Transverse colon (tissue), 4 donors: ENCODE results near the gene FMNL2. TPM values are rescaled to one million over a fixed set of nuclear protein-coding genes. Genes with fewer than 3 reads are reported as not detected.

Source experiments
- DNase-seq: peaks from one replicate; pipeline ENCODE4 v3.0.0-alpha.2; 2019
- H3K27ac ChIP-seq, 4 donors: fragments of 200-600 bp; sonication (generic); 2 replicates each; pipeline ENCODE4 v1.5.1; 2016 to 2018; ENCODE audit warnings: inconsistent platforms in 4 of 4
- H3K27me3 ChIP-seq: fragments of 200-600 bp; sonication (generic); 2 replicates; pipeline ENCODE4 v1.5.1; 2017; ENCODE audit warnings: inconsistent platforms
- H3K36me3 ChIP-seq, 4 donors: fragments of 200-600 bp; sonication (generic); 2 replicates each; pipeline ENCODE4 v1.5.1; 2017 to 2019; ENCODE audit warnings: inconsistent platforms in 4 of 4
- H3K4me1 ChIP-seq, 4 donors: fragments of 200-600 bp; sonication (generic); 2 replicates each; pipeline ENCODE4 v1.5.1; 2017 to 2020; ENCODE audit warnings: inconsistent platforms in 4 of 4
- H3K4me3 ChIP-seq, 4 donors: fragments of 200-600 bp; sonication (generic); 1 replicate in 1 of 4; 2 replicates in 3 of 4; pipeline versions ENCODE4 v1.5.1 to v1.6.1; 2017 to 2019; ENCODE audit warnings: inconsistent platforms in 4 of 4
- H3K9me3 ChIP-seq, 2 donors: fragments of 200-600 bp; sonication (generic); 2 replicates each; pipeline ENCODE4 v1.5.1; 2017 to 2019; ENCODE audit warnings: inconsistent platforms in 2 of 2
- EP300 ChIP-seq: sonication (generic); formaldehyde crosslinking; IDR thresholded peaks from one replicate; pipeline ENCODE4 v1.6.1; 2017; ENCODE audit warnings: antibody characterized with exemption, low read depth
- POLR2A ChIP-seq: fragments of 450-650 bp; IDR thresholded peaks from one replicate; pipeline ENCODE4 v1.6.1; 2016; ENCODE audit warnings: antibody characterized with exemption, mild to moderate bottlenecking, moderate library complexity
- POLR2AphosphoS5 ChIP-seq, 3 donors: sonication (generic); formaldehyde crosslinking; IDR thresholded peaks; one replicate each; pipeline ENCODE4 v1.6.1; 2016; ENCODE audit warnings: antibody characterized with exemption in 3 of 3
- WGBS, 2 donors: methylation state at CpG; one replicate each; pipeline ENCODE4 v1.1.5; 2018; ENCODE audit warnings: low coverage in 1 of 2; 5-methylcytosine and 5-hydroxymethylcytosine counted together
- in situ Hi-C, 4 donors: fragments of 200-750 bp; cut with MboI; loops; one replicate each; pipeline versions ENCODE4 v1.15.0 to v1.15.1; 2017; ENCODE audit warnings: low sequenced_read_pairs in 3 of 4, low pct_ligation_motif_present in 1 of 4, low pct_unique_long_range_greater_than_20kb in 1 of 4
- intact Hi-C: fragments of 100-400 bp; cut with DNase I; formaldehyde crosslinking; loops from one replicate; pipeline ENCODE4 v1.15.1; 2023; ENCODE audit warnings: low total_unique reads
- total RNA-seq, 4 donors: library from RNA; depleted of rRNA; stranded (reverse); fragments of >200 nt; gene quantifications; one replicate each; pipeline ENCODE4 v1.1.0, GENCODE V29; 2016
- TF ChIP-seq, protein P1 (sequence below), 5 experiments: fragments of 200-600 bp in 3 of 5; fragments of 450-650 bp in 2 of 5; sonication (generic) in 3 of 5; IDR thresholded peaks; 1 replicate in 2 of 5; 2 replicates in 3 of 5; pipeline ENCODE4 v1.5.1; 2016 to 2017; ENCODE audit warnings: antibody characterized with exemption in 5 of 5, inconsistent platforms in 3 of 5, mild to moderate bottlenecking in 2 of 5, moderate library complexity in 1 of 5

The FMNL2 gene
- total RNA-seq, 4 donors from 2014 or later, result 9.2 to 31.4 (median 23.9) TPM

DNA sequence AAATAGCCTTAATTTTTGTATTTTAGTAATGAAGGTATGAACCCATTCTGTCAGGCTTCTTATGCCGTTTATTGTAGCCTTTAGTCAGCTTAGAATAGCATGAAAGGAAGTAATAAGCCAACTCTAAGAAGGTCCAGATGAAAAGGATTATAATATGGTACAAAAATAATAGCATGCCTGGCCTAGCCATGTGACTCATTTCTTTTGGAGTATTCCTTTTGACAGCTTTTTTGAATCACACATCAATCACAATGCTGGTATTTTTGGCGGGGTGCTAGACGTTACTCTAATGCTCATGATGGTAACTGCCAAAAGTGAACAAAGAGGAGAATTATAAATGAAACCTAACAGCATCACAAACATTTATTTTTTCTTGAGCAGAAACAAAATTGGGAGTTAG lies 19.9 kb downstream of the FMNL2 start:
- intact Hi-C loops, result no loop called here
- no peak for DNase-seq
- TF ChIP-seq, protein P1, sequence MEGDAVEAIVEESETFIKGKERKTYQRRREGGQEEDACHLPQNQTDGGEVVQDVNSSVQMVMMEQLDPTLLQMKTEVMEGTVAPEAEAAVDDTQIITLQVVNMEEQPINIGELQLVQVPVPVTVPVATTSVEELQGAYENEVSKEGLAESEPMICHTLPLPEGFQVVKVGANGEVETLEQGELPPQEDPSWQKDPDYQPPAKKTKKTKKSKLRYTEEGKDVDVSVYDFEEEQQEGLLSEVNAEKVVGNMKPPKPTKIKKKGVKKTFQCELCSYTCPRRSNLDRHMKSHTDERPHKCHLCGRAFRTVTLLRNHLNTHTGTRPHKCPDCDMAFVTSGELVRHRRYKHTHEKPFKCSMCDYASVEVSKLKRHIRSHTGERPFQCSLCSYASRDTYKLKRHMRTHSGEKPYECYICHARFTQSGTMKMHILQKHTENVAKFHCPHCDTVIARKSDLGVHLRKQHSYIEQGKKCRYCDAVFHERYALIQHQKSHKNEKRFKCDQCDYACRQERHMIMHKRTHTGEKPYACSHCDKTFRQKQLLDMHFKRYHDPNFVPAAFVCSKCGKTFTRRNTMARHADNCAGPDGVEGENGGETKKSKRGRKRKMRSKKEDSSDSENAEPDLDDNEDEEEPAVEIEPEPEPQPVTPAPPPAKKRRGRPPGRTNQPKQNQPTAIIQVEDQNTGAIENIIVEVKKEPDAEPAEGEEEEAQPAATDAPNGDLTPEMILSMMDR (IDR thresholded peaks at IDR 0.05), result no peak
- TF ChIP-seq POLR2AphosphoS5 (IDR thresholded peaks at IDR 0.05) (no peak), EP300 (no peak), POLR2A (no peak)
- Histone ChIP-seq H3K4me1 (peaks cover 0 to 22% (median 1%) of the 10 kb centered on the region in 4 donors), H3K4me3 (no peak overlapping the region), H3K27ac (no peak overlapping the region), H3K9me3 (no peaks in the 10 kb centered on the region), H3K27me3 (no peaks in the 10 kb centered on the region), H3K36me3 (no peaks in the 10 kb centered on the region)
- WGBS, 2 donors, result 63 to 75% methylated on average over 3 of the region's 3 CpGs
- in situ Hi-C loops, result no loop called here

DNA sequence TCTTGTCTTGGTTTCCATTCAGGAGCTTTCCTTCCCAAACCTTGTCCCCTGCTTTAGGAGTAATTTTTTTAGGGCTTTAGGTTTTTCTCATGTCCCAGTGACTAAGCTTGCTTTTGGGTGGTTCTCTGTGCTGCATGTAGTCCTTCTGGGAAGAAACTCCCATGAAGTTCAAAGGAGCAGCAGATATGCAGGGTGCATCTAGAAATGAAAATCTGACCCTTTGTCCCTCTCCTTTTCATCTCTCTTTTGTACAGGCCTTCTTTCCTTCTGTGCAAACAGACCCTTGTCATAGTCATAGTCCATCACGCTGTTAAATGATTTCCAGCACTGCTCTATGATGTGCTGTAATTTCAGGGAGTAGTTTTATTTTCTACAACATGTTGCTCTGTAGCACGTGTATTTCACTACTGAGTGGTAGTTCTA lies 20.4 kb downstream of the FMNL2 start:
- 56 to 65% methylated on average over 2 of the region's 2 CpGs for WGBS, 2 donors
- H3K36me3 ChIP-seq, result no peaks in the 10 kb centered on the region
- no peaks in the 10 kb centered on the region for H3K27me3 ChIP-seq
- no peaks in the 10 kb centered on the region for H3K9me3 ChIP-seq
- no peak overlapping the region for H3K4me3 ChIP-seq
- intact Hi-C loops, result no loop called here
- in situ Hi-C loops, result no loop called here
- DNase-seq, result no peak
- peaks cover 0 to 22% (median 0%) of the 10 kb centered on the region in 4 donors for H3K4me1 ChIP-seq
- H3K27ac ChIP-seq, result no peak overlapping the region
- no peak for TF ChIP-seq POLR2AphosphoS5 (IDR thresholded peaks at IDR 0.05)
- TF ChIP-seq POLR2A, result no peak
- TF ChIP-seq, protein P1 (IDR thresholded peaks at IDR 0.05), result no peak
- TF ChIP-seq EP300, result no peak

DNA sequence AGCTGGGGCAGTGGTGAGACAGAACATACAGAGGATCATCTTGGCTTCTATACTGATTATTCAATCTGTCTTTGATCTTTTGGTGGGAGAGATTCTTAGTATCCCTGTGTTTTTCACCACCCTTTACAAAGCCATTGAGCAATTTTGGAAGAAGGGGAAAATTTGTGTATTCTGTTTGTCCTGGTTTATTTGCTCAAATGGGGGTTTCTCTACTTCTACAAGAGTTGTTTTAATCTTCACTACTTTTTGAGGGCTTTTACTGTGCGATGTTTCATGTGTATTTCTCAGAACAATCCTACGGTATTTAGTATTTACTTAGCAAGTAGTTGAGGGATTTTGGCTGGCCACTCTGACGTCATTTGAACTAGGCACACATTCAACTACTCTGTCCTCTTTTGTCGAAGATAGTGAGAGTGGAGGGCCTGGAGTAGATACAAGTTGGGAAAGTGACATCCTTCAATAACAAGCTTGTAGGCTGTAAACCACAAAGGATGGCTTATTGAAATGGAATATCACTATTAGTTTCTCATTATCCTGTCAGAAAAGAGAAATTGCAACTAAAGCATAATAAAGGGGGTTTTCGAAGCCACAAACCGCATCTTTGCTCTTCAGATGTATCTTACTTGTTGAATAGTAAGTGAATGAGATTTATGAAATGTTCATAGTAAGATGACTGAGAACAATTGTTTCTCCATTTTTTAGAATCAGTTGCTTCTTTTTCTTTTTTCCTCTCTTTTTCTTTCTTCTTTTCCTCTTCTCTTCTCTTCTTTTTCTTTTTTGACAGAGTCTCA lies 24.8 kb downstream of the FMNL2 start:
- no peak overlapping the region for H3K4me3 ChIP-seq
- in situ Hi-C loops (no loop called here), intact Hi-C loops (no loop called here)
- 71 to 85% methylated on average over 6 of the region's 6 CpGs for WGBS, 2 donors
- H3K4me1 ChIP-seq, result peaks cover 0 to 2% (median 0%) of the 10 kb centered on the region in 4 donors
- no peaks in the 10 kb centered on the region for H3K9me3 ChIP-seq
- H3K36me3 ChIP-seq, result no peaks in the 10 kb centered on the region
- H3K27me3 ChIP-seq, result no peaks in the 10 kb centered on the region
- H3K27ac ChIP-seq, result no peak overlapping the region
- DNase-seq, result no peak
- no peak for TF ChIP-seq POLR2AphosphoS5 (IDR thresholded peaks at IDR 0.05)
- TF ChIP-seq EP300, result no peak
- TF ChIP-seq, protein P1 (IDR thresholded peaks at IDR 0.05), result no peak
- no peak for TF ChIP-seq POLR2A

DNA sequence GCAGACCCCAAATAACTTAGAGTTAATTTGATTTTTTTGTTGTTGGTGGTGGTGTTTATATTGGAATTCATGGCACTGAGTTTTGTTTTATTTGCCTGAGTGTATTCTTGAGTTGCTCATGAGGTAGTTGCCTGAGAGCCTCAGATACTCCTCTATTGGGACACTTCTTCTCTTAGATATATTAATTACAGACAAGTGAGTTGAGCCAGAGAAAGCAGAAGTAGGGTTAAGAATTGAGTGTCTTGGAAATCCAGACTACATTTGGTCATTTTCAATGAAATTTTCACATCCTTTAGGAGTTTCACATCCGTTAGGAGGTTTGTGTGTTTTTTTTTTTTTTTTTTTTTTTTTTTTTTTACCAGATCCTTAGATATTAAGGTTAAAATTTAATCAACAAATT lies 29.0 kb downstream of the FMNL2 start:
- WGBS, 2 donors, result 59 to 83% methylated on average over 1 of the region's 1 CpG
- H3K27ac ChIP-seq, result no peak overlapping the region
- H3K27me3 ChIP-seq, result no peaks in the 10 kb centered on the region
- H3K4me3 ChIP-seq, result no peak overlapping the region
- intact Hi-C loops, result no loop called here
- H3K36me3 ChIP-seq, result no peaks in the 10 kb centered on the region
- DNase-seq, result no peak
- H3K4me1 ChIP-seq, result peaks cover 0 to 8% (median 0%) of the 10 kb centered on the region in 4 donors
- in situ Hi-C loops, result no loop called here
- no peak for TF ChIP-seq POLR2A
- TF ChIP-seq POLR2AphosphoS5 (IDR thresholded peaks at IDR 0.05), result no peak
- TF ChIP-seq, protein P1 (IDR thresholded peaks at IDR 0.05), result no peak
- TF ChIP-seq EP300, result no peak
- no peaks in the 10 kb centered on the region for H3K9me3 ChIP-seq
